Hepatocyte (in vitro differentiated cells): ENCODE results near the gene ACVR1. TPM values are rescaled to one million over a fixed set of nuclear protein-coding genes. Genes with fewer than 3 reads are reported as not detected.

Experiments
- DNase-seq: peaks from one replicate; pipeline ENCODE4 v3.0.0-alpha.2; 2016; ENCODE audit warnings: low spot score
- H2AFZ ChIP-seq: fragments of 200-600 bp; sonication (generic); 2 replicates; pipeline ENCODE4 v1.6.0; 2016; ENCODE audit warnings: antibody characterized with exemption, mild to moderate bottlenecking
- H3K27ac ChIP-seq: fragments of 200-600 bp; sonication (generic); 2 replicates; pipeline ENCODE4 v1.5.1; 2016; ENCODE audit warnings: mild to moderate bottlenecking
- H3K27me3 ChIP-seq: fragments of 200-600 bp; sonication (generic); 2 replicates; pipeline ENCODE4 v1.6.1; 2016
- H3K36me3 ChIP-seq: fragments of 200-600 bp; sonication (generic); replicated peaks from 2 replicates; pipeline ENCODE4 v1.5.1; 2016; ENCODE audit warnings: low read depth; ENCODE audit not compliant: insufficient read depth
- H3K4me1 ChIP-seq: fragments of 200-600 bp; sonication (generic); 2 replicates; pipeline ENCODE4 v1.5.1; 2016; ENCODE audit warnings: mild to moderate bottlenecking, moderate library complexity; ENCODE audit not compliant: insufficient read depth
- H3K4me2 ChIP-seq: fragments of 200-600 bp; sonication (generic); 2 replicates; pipeline ENCODE4 v1.6.0; 2016
- H3K4me3 ChIP-seq: fragments of 200-600 bp; sonication (generic); 2 replicates; pipeline ENCODE4 v1.5.1; 2016; ENCODE audit warnings: mild to moderate bottlenecking
- H3K79me2 ChIP-seq: fragments of 200-600 bp; sonication (generic); 2 replicates; pipeline ENCODE4 v1.6.0; 2017; ENCODE audit warnings: mild to moderate bottlenecking
- H3K9me2 ChIP-seq: fragments of 200-600 bp; sonication (generic); replicated peaks from 2 replicates; pipeline ENCODE4 v1.6.0; 2017; ENCODE audit warnings: mild to moderate bottlenecking; ENCODE audit not compliant: insufficient read depth
- H3K9me3 ChIP-seq: fragments of 200-600 bp; sonication (generic); 2 replicates; pipeline ENCODE4 v1.5.1; 2016; ENCODE audit warnings: low read depth, mild to moderate bottlenecking
- H4K20me1 ChIP-seq: fragments of 200-600 bp; sonication (generic); 2 replicates; pipeline ENCODE4 v1.6.0; 2016; ENCODE audit warnings: mild to moderate bottlenecking; ENCODE audit not compliant: insufficient read depth, poor library complexity, severe bottlenecking
- EZH2 ChIP-seq: fragments of 200-600 bp; sonication (generic); IDR thresholded peaks from 2 replicates; pipeline ENCODE4 v1.6.1; 2016; ENCODE audit warnings: antibody characterized with exemption, mild to moderate bottlenecking, borderline replicate concordance
- EZH2phosphoT487 ChIP-seq: fragments of 200-600 bp; sonication (generic); IDR thresholded peaks from one replicate; pipeline ENCODE4 v1.6.1; 2018; ENCODE audit warnings: antibody characterized with exemption, mild to moderate bottlenecking, low read depth, moderate library complexity; ENCODE audit not compliant: unreplicated experiment, severe bottlenecking
- WGBS: methylation state at CpG from one replicate; pipeline ENCODE4 v1.1.6; 2016; ENCODE audit warnings: low lambda C conversion rate; ENCODE audit errors: missing lambda C conversion rate; 5-methylcytosine and 5-hydroxymethylcytosine counted together
- polyA plus RNA-seq: library from polyadenylated mRNA; unstranded; fragments of >200 nt; fragmentation: Nextera tagmentation; extraction: Ambion mirVana; gene quantifications from 2 replicates; pipeline ENCODE4 v1.2.1, GENCODE V29; 2016
- total RNA-seq: library from RNA; depleted of rRNA; stranded (reverse); fragments of >200 nt; gene quantifications from 2 replicates; pipeline ENCODE4 v1.2.3, GENCODE V29; 2014
- TF ChIP-seq, protein P1 (sequence below): fragments of 200-600 bp; sonication (generic); IDR thresholded peaks from 2 replicates; pipeline ENCODE4 v1.5.1; 2016; ENCODE audit warnings: antibody characterized with exemption, mild to moderate bottlenecking; ENCODE audit not compliant: poor library complexity

ACVR1 gene
- total and polyA plus RNA-seq, 2 experiments from 2014 or later, result 19.6 to 20.1 TPM

GRCh38 chr2:157809212-157809611 is 66.9 kb downstream of the ACVR1 start:
- no peaks in the 10 kb centered on the region for H3K27me3 ChIP-seq
- H3K9me2 ChIP-seq, result no peaks in the 10 kb centered on the region
- H2AFZ ChIP-seq, result no peak overlapping the region
- DNase-seq, result no peak
- no peaks in the 10 kb centered on the region for H3K9me3 ChIP-seq
- H3K4me1 ChIP-seq, result no peaks in the 10 kb centered on the region
- H3K4me2 ChIP-seq, result no peak overlapping the region
- H3K4me3 ChIP-seq, result no peak overlapping the region
- 83% methylated on average over 4 of the region's 4 CpGs for WGBS
- H3K36me3 ChIP-seq, result no peaks in the 10 kb centered on the region
- peaks cover 8% of the 10 kb centered on the region for H3K79me2 ChIP-seq
- H3K27ac ChIP-seq, result no peak overlapping the region
- no peak for TF ChIP-seq EZH2
- TF ChIP-seq EZH2phosphoT487, result no peak
- TF ChIP-seq, protein P1, sequence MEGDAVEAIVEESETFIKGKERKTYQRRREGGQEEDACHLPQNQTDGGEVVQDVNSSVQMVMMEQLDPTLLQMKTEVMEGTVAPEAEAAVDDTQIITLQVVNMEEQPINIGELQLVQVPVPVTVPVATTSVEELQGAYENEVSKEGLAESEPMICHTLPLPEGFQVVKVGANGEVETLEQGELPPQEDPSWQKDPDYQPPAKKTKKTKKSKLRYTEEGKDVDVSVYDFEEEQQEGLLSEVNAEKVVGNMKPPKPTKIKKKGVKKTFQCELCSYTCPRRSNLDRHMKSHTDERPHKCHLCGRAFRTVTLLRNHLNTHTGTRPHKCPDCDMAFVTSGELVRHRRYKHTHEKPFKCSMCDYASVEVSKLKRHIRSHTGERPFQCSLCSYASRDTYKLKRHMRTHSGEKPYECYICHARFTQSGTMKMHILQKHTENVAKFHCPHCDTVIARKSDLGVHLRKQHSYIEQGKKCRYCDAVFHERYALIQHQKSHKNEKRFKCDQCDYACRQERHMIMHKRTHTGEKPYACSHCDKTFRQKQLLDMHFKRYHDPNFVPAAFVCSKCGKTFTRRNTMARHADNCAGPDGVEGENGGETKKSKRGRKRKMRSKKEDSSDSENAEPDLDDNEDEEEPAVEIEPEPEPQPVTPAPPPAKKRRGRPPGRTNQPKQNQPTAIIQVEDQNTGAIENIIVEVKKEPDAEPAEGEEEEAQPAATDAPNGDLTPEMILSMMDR, result no peak
- no peaks in the 10 kb centered on the region for H4K20me1 ChIP-seq

DNA sequence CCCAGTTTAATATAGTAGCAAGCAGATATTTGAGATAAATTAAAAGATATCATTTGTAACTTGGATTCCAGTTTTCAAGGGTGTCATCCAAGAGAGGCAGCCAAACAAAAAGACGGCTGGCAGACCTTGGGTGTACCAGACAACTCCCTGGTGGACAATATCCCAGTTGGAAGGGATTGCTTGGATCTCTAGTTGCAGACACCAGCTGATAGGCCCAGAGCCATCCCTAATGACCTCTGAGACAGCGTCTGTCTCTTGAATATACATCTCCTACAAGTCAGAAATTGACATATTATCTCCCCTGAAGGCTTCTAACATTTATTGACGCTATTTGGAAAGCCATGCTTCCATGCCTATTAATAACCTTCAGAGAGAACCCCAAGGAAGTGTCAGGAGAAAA is 67.7 kb downstream of the ACVR1 start:
- Histone ChIP-seq H3K9me2 (no peaks in the 10 kb centered on the region), H3K36me3 (no peaks in the 10 kb centered on the region), H4K20me1 (no peaks in the 10 kb centered on the region), H3K27ac (no peak overlapping the region), H3K4me3 (no peak overlapping the region), H3K4me2 (no peak overlapping the region), H3K27me3 (no peaks in the 10 kb centered on the region), H3K4me1 (no peaks in the 10 kb centered on the region), H3K79me2 (peaks cover 15% of the 10 kb centered on the region), H2AFZ (no peak overlapping the region), H3K9me3 (no peaks in the 10 kb centered on the region)
- 74% methylated on average over 3 of the region's 3 CpGs for WGBS
- DNase-seq, result no peak
- TF ChIP-seq EZH2phosphoT487 (no peak), EZH2 (no peak)
- TF ChIP-seq, protein P1, result no peak

DNA sequence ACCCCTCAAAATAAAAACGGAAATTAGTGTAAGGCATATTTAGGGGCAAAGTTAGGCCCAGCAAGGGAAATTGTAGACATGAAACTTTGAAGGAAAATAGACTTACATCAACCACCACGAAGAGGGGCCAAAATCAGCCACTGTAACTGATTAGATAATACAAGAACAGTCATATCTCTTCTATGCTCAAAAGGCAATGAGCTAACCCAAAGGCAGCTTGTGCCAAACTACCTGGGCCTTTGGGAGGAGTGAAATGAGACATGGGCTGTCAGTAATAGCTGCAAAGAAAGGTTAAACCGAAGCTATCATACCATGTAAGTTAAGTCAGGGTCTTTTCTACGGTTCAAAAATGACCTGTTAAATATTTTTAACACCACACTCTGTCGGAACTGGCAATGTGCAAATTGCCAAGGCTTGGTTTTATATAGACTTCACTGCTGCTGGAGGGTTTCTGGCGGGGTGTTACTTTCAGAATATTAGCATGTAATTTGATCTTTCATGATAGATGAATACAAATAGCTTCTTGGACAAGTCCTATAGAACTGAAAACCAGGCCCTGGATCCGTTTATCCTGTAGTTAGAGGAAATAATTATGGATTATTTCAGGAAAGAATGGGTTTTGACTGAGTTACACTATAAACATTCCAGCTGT is 69.6 kb downstream of the ACVR1 start:
- no peak for DNase-seq
- TF ChIP-seq EZH2, result no peak
- no peak for TF ChIP-seq EZH2phosphoT487
- TF ChIP-seq, protein P1, result no peak
- 64% methylated on average over 7 of the region's 7 CpGs for WGBS
- Histone ChIP-seq H3K27ac (no peak overlapping the region), H3K36me3 (no peaks in the 10 kb centered on the region), H3K27me3 (no peaks in the 10 kb centered on the region), H3K4me1 (no peaks in the 10 kb centered on the region), H4K20me1 (no peaks in the 10 kb centered on the region), H3K9me2 (no peaks in the 10 kb centered on the region), H3K4me2 (no peak overlapping the region), H3K4me3 (no peak overlapping the region), H3K9me3 (no peaks in the 10 kb centered on the region), H3K79me2 (peaks cover 18% of the 10 kb centered on the region), H2AFZ (no peak overlapping the region)

DNA sequence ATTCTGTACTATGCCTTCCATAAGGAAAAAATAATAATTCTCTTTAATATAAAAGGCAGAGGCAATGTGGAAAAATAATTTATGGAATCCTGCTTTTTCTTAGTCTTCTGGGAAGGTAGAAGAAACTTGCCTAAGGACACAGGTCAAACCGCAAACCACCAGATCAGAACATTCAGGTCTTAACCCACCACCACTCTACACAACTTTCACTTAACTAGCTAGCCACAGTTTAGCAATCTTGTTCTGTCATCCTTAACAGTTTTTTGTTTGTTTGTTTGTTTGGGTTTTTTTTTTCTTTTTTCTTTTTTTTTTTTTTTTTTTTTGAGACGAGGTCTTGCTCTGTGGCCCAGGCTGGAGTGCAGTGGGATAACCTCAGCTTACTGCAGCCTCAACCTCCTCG is 70.6 kb downstream of the ACVR1 start:
- DNase-seq, result no peak
- no peaks in the 10 kb centered on the region for H3K4me1 ChIP-seq

More for the DNA sequence above, 70.6 kb downstream of the ACVR1 start:
- Histone ChIP-seq H3K4me3 (no peak overlapping the region), H3K27ac (no peak overlapping the region), H3K4me2 (no peak overlapping the region), H3K79me2 (peaks cover 18% of the 10 kb centered on the region), H3K9me2 (no peaks in the 10 kb centered on the region), H3K9me3 (no peaks in the 10 kb centered on the region), H4K20me1 (no peaks in the 10 kb centered on the region), H3K27me3 (no peaks in the 10 kb centered on the region), H3K36me3 (no peaks in the 10 kb centered on the region), H2AFZ (no peak overlapping the region)
- TF ChIP-seq, protein P1, result no peak
- TF ChIP-seq EZH2phosphoT487 (no peak), EZH2 (no peak)
- 97% methylated on average over 2 of the region's 3 CpGs for WGBS
